Nephron progenitor cell (in vitro differentiated cells): ENCODE data around the gene TXNDC16.

Experiments used
- DNase-seq: peaks from one replicate; pipeline ENCODE4 v3.0.0; 2021
- H3K27ac Mint-ChIP-seq: 2 replicates; pipeline ENCODE4 v1.8.0; 2021; ENCODE audit warnings: mild to moderate bottlenecking, moderate library complexity, mixed read lengths
- H3K27me3 Mint-ChIP-seq: 2 replicates; pipeline ENCODE4 v1.8.0; 2021; ENCODE audit warnings: mild to moderate bottlenecking, low read depth, mixed read lengths; ENCODE audit not compliant: poor library complexity
- H3K36me3 Mint-ChIP-seq: 2 replicates; pipeline ENCODE4 v1.8.0; 2021; ENCODE audit warnings: low read depth, mixed read lengths
- H3K4me1 Mint-ChIP-seq: 2 replicates; pipeline ENCODE4 v1.8.0; 2021; ENCODE audit warnings: mixed read lengths
- H3K4me3 Mint-ChIP-seq: 2 replicates; pipeline ENCODE4 v1.8.0; 2021; ENCODE audit warnings: mild to moderate bottlenecking, moderate library complexity, mixed read lengths
- H3K9me3 Mint-ChIP-seq: 2 replicates; pipeline ENCODE4 v1.8.0; 2021; ENCODE audit warnings: mild to moderate bottlenecking, moderate library complexity, mixed read lengths
- TF ChIP-seq, protein P1 (sequence below): fragments of 200-600 bp; sonication (generic); IDR thresholded peaks from 2 replicates; pipeline ENCODE4 v1.5.0; 2021; ENCODE audit warnings: antibody characterized with exemption

Gene TXNDC16

DNA sequence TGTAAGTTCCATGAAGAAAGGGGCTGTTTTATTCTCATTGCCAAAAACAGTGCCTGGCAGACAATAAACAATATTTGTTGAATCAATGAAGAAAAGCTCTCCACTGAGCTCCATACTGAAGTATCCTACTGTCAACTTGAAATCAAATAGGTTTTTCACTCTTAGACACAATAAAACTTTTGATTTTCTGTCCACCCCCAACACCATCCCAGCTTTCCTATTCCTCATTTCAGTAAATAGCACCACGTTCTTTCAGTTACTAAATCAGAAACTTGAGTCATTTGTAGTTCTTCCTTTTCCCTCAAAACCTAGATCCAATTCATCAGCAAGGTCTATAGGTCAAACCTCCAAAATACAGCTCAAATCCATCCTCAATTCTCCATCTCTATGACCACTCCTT lies 124.8 kb downstream of the TXNDC16 start:
- Mint-ChIP-seq H3K27me3 (no peaks in the 10 kb centered on the region), H3K4me1 (peaks cover 10% of the 10 kb centered on the region), H3K4me3 (no peak overlapping the region), H3K27ac (no peak overlapping the region), H3K36me3 (peaks cover 22% of the 10 kb centered on the region), H3K9me3 (no peaks in the 10 kb centered on the region)
- no peak for DNase-seq
- TF ChIP-seq, protein P1, sequence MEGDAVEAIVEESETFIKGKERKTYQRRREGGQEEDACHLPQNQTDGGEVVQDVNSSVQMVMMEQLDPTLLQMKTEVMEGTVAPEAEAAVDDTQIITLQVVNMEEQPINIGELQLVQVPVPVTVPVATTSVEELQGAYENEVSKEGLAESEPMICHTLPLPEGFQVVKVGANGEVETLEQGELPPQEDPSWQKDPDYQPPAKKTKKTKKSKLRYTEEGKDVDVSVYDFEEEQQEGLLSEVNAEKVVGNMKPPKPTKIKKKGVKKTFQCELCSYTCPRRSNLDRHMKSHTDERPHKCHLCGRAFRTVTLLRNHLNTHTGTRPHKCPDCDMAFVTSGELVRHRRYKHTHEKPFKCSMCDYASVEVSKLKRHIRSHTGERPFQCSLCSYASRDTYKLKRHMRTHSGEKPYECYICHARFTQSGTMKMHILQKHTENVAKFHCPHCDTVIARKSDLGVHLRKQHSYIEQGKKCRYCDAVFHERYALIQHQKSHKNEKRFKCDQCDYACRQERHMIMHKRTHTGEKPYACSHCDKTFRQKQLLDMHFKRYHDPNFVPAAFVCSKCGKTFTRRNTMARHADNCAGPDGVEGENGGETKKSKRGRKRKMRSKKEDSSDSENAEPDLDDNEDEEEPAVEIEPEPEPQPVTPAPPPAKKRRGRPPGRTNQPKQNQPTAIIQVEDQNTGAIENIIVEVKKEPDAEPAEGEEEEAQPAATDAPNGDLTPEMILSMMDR, result no peak

DNA sequence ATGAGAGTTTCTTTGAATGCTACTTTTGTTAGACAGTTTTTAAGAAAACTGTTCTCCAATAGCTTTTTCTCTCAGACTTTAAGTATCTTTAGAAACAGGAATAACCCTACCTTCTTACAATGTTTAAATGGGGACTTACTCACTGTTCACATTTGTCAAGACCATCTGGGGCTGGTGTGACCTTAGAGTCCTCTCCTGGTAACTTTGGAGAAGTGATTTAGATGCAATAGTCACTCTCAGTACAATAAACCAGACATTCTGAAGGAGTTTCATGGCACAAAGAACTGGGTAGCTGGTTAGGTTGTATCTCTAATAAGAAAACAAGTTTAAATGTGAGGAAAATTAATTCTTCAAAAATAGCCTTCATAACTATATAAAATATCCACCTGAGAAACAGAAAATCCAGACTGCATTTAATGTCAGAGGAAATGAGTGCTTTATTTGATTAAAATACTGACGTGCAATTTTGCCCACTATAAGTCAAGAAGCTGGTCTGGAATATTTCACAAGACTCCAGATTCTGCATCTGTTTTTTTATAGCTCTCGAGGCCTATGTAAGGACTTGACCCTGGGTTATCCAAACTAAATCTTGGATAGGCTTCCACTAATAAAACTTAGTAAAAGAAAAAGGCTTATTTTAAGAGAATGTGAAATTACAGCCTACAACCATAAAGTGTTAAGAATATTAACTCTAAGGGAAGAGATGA lies 129.5 kb downstream of the TXNDC16 start:
- TF ChIP-seq, protein P1, result no peak
- no peaks in the 10 kb centered on the region for H3K9me3 Mint-ChIP-seq
- peaks cover 5% of the 10 kb centered on the region for H3K27me3 Mint-ChIP-seq
- H3K27ac Mint-ChIP-seq, result no peak overlapping the region
- no peaks in the 10 kb centered on the region for H3K36me3 Mint-ChIP-seq
- H3K4me3 Mint-ChIP-seq, result no peak overlapping the region
- peaks cover 6% of the 10 kb centered on the region for H3K4me1 Mint-ChIP-seq
- no peak for DNase-seq

DNA sequence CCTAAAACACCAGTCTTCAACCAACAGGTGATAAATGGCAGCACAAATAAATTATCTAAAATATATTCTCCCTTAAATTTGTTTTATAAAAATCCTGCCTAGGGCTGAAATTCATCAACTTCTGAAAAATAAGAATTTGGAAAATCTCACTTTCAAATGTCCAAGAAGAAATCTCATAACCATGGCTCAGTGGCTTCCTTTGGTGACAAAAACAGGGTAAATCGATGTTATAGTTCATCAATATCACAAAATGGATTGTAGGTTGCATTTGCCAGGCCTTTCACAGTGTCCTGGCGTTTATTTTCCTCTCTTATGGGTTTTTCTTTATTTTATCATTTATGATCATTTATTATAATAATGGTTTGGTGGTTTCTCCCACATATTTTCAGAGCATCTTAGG lies 135.2 kb downstream of the TXNDC16 start:
- H3K4me1 Mint-ChIP-seq, result no peaks in the 10 kb centered on the region
- TF ChIP-seq, protein P1, result no peak
- H3K27ac Mint-ChIP-seq, result no peak overlapping the region
- H3K9me3 Mint-ChIP-seq, result no peaks in the 10 kb centered on the region
- H3K27me3 Mint-ChIP-seq, result peaks cover 8% of the 10 kb centered on the region
- DNase-seq, result no peak
- no peak overlapping the region for H3K4me3 Mint-ChIP-seq
- no peaks in the 10 kb centered on the region for H3K36me3 Mint-ChIP-seq

DNA sequence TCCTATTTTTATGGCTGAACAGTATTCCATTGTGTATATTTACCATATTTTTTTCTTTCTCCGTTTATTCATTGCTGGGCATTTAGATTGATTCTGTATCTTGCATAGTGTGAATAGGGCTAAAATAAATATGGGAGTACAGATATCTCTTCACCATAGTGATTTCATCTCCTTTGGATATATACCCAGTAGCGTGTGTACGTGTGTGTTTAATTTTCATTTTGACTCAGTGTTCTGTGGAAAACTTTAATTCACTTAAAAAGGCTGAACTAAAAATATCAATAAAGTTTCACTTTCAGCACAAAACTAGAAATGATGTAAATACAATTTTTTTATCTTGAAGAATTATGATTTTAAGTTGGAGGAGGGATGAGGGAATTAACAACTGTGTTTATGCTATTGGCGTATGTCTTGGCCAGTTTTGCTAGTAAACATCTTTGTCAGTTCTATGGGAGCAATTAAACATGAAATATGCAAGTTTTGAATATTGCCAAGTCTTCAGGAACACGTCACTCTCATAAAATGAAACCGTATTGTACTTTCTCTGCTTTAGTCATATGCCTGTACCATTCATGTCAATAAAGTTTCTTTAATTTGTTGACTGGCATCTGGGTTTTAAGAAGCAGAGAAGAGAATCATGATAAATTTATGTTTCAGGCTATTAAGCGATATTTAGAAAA lies 138.4 kb downstream of the TXNDC16 start:
- no peak for DNase-seq
- TF ChIP-seq, protein P1, result no peak
- no peak overlapping the region for H3K27ac Mint-ChIP-seq
- no peaks in the 10 kb centered on the region for H3K4me1 Mint-ChIP-seq
- no peaks in the 10 kb centered on the region for H3K36me3 Mint-ChIP-seq
- H3K4me3 Mint-ChIP-seq, result no peak overlapping the region
- no peaks in the 10 kb centered on the region for H3K9me3 Mint-ChIP-seq
- H3K27me3 Mint-ChIP-seq, result peaks cover 8% of the 10 kb centered on the region

DNA sequence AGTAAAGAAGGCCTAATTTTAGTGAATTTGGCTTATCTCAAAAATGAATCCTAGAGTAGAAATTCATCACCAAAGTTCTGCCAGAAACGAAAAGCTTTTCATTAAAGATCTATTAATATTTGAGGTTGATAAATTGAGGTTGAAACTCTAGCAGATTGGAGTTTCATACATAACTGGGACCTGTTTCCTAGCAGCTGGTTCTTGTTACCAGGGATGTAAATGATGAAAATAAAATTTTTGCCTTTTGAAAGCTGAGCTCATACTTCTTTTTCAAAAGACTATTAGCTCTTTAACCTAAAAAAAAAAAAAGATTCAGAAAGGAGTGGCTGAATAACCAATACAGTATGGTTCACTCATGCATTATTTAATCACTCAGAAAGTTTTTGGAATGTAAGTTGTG lies 139.9 kb downstream of the TXNDC16 start:
- DNase-seq, result no peak
- TF ChIP-seq, protein P1, result no peak
- H3K4me1 Mint-ChIP-seq, result no peaks in the 10 kb centered on the region

DNA sequence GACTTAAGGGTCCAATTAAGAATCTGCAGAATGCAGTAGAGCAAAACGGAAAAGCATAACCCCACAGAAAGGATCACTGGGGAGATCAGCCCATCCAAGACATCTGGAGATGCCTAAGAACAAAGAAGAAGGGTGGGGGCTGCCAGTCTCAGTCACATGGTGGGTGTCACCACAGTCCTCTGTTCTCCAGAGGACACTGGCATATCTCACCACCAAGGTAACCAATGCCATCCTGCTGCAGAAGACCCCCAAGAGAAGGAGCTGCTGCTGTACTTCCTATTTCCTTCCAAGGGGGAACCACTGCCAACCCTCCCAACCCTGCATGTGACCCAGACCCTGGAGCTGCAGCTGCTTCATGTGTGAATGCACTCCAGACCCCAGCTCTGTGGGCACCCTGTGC lies 147.0 kb downstream of the TXNDC16 start:
- TF ChIP-seq, protein P1, result no peak
- DNase-seq, result no peak
- Mint-ChIP-seq H3K9me3 (no peaks in the 10 kb centered on the region), H3K27me3 (no peaks in the 10 kb centered on the region), H3K36me3 (no peaks in the 10 kb centered on the region), H3K27ac (no peak overlapping the region), H3K4me3 (no peak overlapping the region), H3K4me1 (peaks cover 7% of the 10 kb centered on the region)

More for the DNA sequence above, 139.9 kb downstream of the TXNDC16 start:
- H3K9me3 Mint-ChIP-seq, result no peaks in the 10 kb centered on the region
- H3K4me3 Mint-ChIP-seq, result no peak overlapping the region
- H3K36me3 Mint-ChIP-seq, result no peaks in the 10 kb centered on the region
- H3K27ac Mint-ChIP-seq, result no peak overlapping the region
- peaks cover under 1% of the 10 kb centered on the region for H3K27me3 Mint-ChIP-seq
